UCSD-AML1 (cell line): ENCODE measurements around the gene ADARB2.
"Not testable (repeated sequence)": the region's sequence is repeated elsewhere in the genome, so short reads cannot be mapped to it uniquely, and the experiment has no call there.

Experiments
- DNase-seq: peaks from one replicate; lab custom pipeline; 2025; ENCODE audit not compliant: unreplicated experiment; lab: John Stamatoyannopoulos, UW

Gene ADARB2

GRCh38 chr10:1737222-1738061 is at the start of gene ADARB2:
TSS of gene ADARB2 (minus strand) at chr10:1737525.
- no peak for DNase-seq

- DNase-seq: no peak
Measured at GRCh38 chr10:1785835-1786234, 48.5 kb upstream of the ADARB2 start.

DNA sequence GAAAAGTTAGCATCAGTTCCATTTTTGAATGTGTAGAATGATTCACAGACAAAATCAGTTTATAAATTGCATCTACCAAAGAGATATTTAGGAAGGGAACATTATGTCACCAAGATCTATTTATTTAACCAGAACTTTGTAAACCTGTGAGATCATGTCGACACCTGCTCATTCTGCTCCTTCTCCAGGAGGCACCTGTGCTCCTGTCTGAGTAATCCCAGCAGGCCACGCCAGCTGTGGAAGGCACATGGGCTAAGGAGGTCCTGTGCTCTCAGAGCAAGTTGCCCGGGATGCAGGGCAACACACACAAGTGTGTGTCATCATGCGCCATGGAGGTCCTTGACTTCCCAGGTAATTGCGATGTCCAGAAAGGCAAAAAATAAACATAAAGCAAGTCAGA is 45.5 kb upstream of the ADARB2 start:
- DNase-seq: no peak

GRCh38 chr10:1779796-1780195 is 42.5 kb upstream of the ADARB2 start:
- no peak for DNase-seq

DNA sequence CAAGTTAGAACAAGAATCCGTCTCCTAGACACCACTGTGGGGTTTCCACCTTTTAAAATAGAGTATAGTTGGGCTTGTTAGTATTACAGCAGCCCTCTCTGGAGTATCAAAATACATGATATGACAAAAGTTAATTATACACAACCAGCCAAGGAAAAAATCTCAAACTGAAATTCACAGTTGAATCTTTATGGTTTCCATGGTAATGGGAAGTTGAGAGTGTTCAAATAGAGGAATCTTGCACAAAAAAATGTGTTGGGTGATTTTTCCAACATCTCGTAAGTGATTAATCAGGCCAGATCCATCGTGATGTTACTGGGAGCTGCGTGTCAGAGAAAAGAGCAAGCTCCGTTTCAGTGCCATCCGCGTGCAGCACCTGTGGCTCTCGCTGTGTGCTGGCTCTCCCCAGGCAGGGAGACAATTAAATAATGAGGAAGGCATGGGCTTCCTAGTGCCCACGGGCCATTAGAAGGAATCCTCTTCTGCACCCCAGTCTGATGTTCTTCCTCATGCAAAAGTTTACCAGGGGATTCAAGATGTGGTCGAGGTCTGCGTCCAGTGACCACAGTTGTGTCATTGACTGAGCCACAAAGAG is 41.1 kb upstream of the ADARB2 start:
- no peak for DNase-seq

DNA sequence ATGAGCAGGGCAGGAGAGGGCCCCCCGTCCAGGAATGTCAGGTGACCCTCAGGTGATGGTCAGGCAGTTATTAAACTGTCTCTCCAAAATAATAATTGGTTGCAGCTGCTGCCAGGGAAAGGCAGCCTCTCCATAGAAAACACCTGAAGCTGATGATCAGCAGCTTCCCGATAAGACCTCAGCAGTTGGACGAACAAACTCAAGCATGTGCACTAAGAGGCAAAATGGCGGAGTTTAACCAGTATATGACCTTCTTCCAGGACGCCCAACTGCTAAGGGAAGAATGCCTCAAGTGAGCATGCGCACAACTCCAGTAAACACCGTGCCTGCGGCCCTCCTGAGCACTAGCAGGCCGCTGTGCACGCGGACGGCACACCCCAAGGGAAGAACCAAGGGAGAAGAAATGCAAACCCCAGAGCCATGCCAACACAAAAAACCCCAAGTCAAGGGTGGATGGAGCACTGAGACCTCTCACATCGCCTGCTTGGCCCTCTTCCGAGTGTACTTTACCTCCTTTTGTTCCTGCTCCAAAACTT is 38.9 kb upstream of the ADARB2 start:
- DNase-seq: no peak

DNA sequence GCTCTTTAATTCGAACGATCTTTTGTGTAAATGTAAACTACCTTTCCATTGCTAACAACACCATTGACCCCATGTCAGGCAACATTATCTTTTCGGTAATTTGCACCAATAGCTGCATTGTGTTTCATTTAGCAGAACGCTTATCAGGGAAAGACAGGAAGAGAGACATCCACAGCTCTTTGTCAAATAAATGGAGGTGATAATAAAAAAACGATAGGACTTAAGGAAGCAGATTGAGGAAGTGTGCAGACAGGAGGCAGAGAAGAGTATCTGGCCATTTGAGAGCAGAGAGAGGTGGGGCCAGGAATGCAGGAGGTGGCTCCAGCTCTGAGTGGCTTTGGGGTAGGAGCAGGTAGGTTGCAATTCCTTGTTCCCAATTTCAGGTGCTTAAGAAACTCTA is 37.5 kb upstream of the ADARB2 start:
- no peak for DNase-seq

- DNase-seq: not testable (repeated sequence)
Measured at GRCh38 chr10:1773204-1773603, 35.9 kb upstream of the ADARB2 start.

GRCh38 chr10:1766049-1766448 is 28.7 kb upstream of the ADARB2 start:
- no peak for DNase-seq

DNA sequence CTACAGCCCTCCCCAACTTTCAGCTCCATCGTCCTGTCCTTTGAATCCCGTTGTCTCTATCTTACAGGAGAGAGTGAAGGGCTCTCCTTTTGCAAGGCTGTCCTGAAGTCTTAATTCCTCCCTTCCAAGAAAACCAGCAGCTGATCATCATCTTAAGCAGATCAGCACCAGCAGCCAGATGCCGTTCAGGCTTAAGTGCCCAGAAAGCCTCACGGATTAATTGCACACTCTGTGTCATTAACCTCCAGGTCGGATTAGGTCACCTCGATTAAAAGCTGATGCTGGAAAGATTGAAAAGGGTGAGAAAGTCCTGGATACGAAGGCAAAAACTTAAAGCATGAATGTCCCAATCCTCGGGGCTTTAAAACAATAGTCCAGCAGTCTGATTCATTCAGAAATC is 24.8 kb upstream of the ADARB2 start:
- DNase-seq: no peak

GRCh38 chr10:1754506-1755153 is 17.3 kb upstream of the ADARB2 start:
- no peak for DNase-seq

DNA sequence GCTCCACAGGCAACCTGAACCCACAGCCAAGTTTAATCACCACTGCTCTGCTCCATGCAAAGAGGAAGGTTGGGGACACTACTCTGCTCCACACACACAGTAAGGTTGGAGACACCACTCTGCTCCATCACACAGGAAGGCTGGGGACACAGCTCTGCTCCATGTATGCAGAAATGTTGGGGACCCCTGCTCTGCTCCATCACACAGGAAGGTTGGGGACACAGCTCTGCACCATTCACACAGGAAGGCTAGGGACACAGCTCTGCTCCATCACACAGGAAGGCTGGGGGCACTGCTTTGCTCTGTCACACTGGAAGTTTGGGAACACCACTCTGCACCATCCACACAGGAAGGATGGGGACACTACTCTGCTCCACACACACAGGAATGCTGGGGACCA is 14.8 kb upstream of the ADARB2 start:
- DNase-seq: no peak

- no peak for DNase-seq
Measured at GRCh38 chr10:1747590-1748157, 10.3 kb upstream of the ADARB2 start.

DNA sequence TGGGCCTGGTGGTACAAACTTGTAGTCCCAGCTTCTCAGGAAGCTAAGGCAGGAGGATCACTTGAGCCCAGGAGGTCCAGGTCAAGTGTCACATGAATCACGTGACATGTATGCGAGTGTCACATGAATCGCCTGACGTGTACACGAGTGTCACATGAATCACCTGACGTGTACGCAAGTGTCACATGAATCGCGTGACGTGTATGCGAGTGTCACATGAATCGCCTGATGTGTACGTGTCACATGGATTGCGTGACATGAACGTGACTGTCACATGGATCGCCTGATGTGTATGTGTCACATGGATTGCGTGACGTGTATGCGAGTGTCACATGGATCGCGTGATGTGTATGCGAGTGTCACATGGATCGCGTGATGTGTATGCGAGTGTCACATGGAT is 9.5 kb upstream of the ADARB2 start:
- no peak for DNase-seq

DNA sequence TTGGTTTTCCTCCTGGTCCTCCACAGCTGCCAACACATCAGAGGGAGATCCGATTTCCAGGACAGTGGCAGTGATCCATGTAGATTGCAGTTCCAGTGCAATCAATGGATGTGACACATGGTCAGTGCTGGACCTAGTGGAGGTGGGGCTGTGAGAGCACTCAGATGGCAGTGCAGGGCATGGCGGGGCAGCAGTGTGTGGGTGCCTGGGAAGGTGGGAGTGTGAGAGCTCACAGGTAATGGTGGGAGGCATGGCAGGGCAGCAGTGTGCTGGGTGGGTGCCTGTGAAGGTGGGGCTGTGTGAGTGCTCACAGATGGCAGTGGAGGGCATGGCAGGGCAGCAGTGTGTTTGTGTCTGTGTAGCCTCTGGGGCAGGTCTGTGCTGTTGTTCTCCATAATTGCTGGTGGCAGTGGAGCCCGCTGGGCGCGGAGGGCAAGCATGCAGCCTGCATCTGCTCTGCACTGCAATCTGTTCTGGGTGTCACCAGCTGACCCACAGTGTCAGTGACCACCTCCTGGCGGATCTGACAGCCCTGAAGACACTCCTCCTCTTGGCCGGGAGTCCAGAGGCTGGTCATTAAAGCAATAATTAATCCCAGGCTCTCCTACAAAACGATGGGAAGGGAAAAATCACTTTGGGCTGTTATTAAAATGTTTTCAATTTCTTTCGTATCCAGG is 8.6 kb upstream of the ADARB2 start:
- DNase-seq: no peak

DNA sequence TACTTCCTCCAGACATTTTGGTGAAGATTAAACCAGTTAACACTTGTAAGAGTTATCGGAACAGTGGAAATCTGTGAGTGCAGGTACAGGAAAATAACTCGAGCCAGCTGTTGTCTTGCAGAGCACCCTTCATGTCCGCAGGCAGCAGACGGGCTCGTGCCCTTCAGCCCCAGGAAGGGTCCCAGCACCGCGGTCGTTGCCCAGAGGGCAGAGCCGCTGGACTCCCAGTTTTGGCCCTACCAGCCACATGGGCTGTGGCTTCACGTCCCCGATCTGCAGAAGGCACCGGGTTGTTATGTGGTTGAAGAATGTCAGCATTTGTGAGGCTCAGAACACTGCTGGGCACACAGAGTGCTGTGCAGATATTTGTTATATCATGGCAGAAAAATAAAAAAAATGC is 7.2 kb upstream of the ADARB2 start:
- DNase-seq: no peak

DNA sequence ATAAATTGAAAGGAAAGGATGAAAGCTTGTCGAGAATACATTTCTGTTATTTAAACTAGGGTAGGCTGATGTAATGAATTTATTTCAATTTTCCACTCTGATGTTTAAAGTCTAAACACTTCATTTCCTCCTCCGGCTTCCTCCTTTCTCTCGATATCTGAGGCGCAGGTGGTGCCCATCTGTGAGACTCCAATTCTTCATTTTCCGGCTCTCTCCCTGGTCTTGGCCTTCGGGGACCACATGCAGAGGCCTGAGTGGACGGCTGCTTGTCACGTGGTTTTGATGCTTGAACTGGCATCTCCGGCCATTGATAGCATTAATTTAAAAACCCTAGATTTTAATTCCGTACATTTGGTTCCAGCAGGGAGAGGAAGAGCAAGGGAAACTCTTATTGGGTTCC is 5.8 kb upstream of the ADARB2 start:
- DNase-seq: no peak

GRCh38 chr10:1741450-1741849 is 4.1 kb upstream of the ADARB2 start:
- no peak for DNase-seq

GRCh38 chr10:1739751-1740150 is 2.4 kb upstream of the ADARB2 start:
- no peak for DNase-seq

DNA sequence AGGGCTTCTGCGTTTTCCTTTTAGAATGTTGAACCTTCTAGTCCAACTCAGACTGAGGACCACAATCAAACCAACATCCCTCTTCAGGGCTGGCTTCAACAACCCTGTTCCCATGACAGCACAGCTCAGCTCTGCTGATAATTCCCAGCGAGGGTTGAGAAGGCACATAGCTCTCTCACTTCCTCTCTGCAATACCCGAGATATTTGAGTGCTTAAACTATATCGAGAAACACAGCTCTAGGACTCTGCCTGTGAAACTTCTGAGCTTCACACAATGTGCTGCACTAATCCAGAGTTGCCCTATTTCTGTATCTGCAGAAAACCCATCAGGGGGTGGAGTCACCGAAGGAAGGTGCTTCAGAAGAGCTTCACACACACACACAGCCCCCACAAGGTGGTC is 1.6 kb upstream of the ADARB2 start:
- no peak for DNase-seq

GRCh38 chr10:1736972-1737221 is 428 bp downstream of the ADARB2 start:
- no peak for DNase-seq
